CD14-positive monocyte (primary cell): ENCODE results near the gene TMEM179. TPM values are rescaled to one million over a fixed set of nuclear protein-coding genes. Genes with fewer than 3 reads are reported as not detected.

ENCODE experiments used
- DNase-seq, 3 donors: peaks; one replicate each; pipeline ENCODE4 v3.0.0-alpha.2; 2011 to 2022
- H2AFZ ChIP-seq: 2 replicates; pipeline ENCODE4 v1.6.0; 2012; ENCODE audit warnings: mild to moderate bottlenecking, low read depth, low read length, inconsistent platforms; ENCODE audit not compliant: insufficient read depth, poor library complexity, severe bottlenecking
- H3K27ac ChIP-seq, 2 donors: 1 replicate in 1 of 2; 2 replicates in 1 of 2; pipeline ENCODE4 v1.5.1; 2012 to 2013; ENCODE audit warnings: low read length in 2 of 2, control low read depth in 1 of 2, inconsistent platforms in 1 of 2, low read depth in 1 of 2, mild to moderate bottlenecking in 1 of 2
- H3K27me3 ChIP-seq, 2 donors: one replicate each; pipeline versions ENCODE4 v1.6.0 to v1.6.1; 2011 to 2013; ENCODE audit warnings: low read length in 2 of 2; ENCODE audit not compliant: control insufficient read depth in 2 of 2, insufficient read depth in 2 of 2
- H3K36me3 ChIP-seq, 2 donors: replicated peaks in 1 of 2; 1 replicate in 1 of 2; 2 replicates in 1 of 2; pipeline versions ENCODE4 v1.5.1 to v1.6.1; 2012 to 2013; ENCODE audit warnings: low read length in 2 of 2, control low read depth in 1 of 2, inconsistent platforms in 1 of 2, mild to moderate bottlenecking in 1 of 2; ENCODE audit not compliant: insufficient read depth in 2 of 2, control insufficient read depth in 1 of 2
- H3K4me1 ChIP-seq, 2 donors: 1 replicate in 1 of 2; 2 replicates in 1 of 2; pipeline versions ENCODE4 v1.5.1 to v1.6.1; 2012 to 2013; ENCODE audit warnings: low read length in 2 of 2, control low read depth in 1 of 2, inconsistent platforms in 1 of 2, mild to moderate bottlenecking in 1 of 2, moderate library complexity in 1 of 2; ENCODE audit not compliant: insufficient read depth in 2 of 2, control insufficient read depth in 1 of 2
- H3K4me2 ChIP-seq: replicated peaks from 2 replicates; pipeline ENCODE3; 2012; ENCODE audit warnings: low read length, moderate library complexity, mild to moderate bottlenecking; ENCODE audit not compliant: poor library complexity, severe bottlenecking; ENCODE audit errors: extremely low read depth
- H3K4me3 ChIP-seq, 3 experiments: fragments of 200-600 bp in 1 of 3; sonication (generic) in 1 of 3; replicated peaks in 1 of 3; 1 replicate in 2 of 3; 2 replicates in 1 of 3; pipeline ENCODE4 v1.5.1; 2011 to 2013; ENCODE audit warnings: low read length in 3 of 3, mild to moderate bottlenecking in 3 of 3, control low read depth in 2 of 3, low read depth in 2 of 3, inconsistent platforms in 1 of 3, moderate library complexity in 1 of 3
- H3K79me2 ChIP-seq: 2 replicates; pipeline ENCODE4 v1.6.0; 2012; ENCODE audit warnings: mild to moderate bottlenecking, control low read depth, inconsistent platforms, low read length, moderate library complexity; ENCODE audit not compliant: insufficient read depth
- H3K9ac ChIP-seq: 2 replicates; pipeline ENCODE4 v1.6.0; 2017; ENCODE audit warnings: low read length, mild to moderate bottlenecking; ENCODE audit not compliant: insufficient read depth, poor library complexity, severe bottlenecking
- H3K9me3 ChIP-seq, 2 donors: replicated peaks in 1 of 2; 1 replicate in 1 of 2; 2 replicates in 1 of 2; pipeline versions ENCODE4 v1.5.1 to v1.6.1; 2012 to 2013; ENCODE audit warnings: low read length in 2 of 2, control low read depth in 1 of 2; ENCODE audit not compliant: control insufficient read depth in 1 of 2, insufficient read depth in 1 of 2
- H4K20me1 ChIP-seq: 2 replicates; pipeline ENCODE4 v1.6.0; 2012; ENCODE audit warnings: mild to moderate bottlenecking, low read length, control low read depth, moderate library complexity; ENCODE audit not compliant: insufficient read depth
- H3K27ac Mint-ChIP-seq, 7 donors: one replicate each; pipeline ENCODE4 v1.8.0; 2020; ENCODE audit warnings: mild to moderate bottlenecking in 7 of 7, mixed read lengths in 7 of 7, moderate library complexity in 6 of 7, inconsistent platforms in 2 of 7
- H3K27me3 Mint-ChIP-seq, 3 donors: one replicate each; pipeline ENCODE4 v1.8.0; 2021 to 2022; ENCODE audit warnings: low read depth in 3 of 3, mild to moderate bottlenecking in 3 of 3, mixed read lengths in 3 of 3, moderate library complexity in 3 of 3, inconsistent platforms in 1 of 3
- H3K36me3 Mint-ChIP-seq, 2 donors: one replicate each; pipeline ENCODE4 v1.8.0; 2020; ENCODE audit warnings: mixed read lengths in 2 of 2, inconsistent platforms in 1 of 2, mild to moderate bottlenecking in 1 of 2
- H3K4me1 Mint-ChIP-seq: one replicate; pipeline ENCODE4 v1.8.0; 2020; ENCODE audit warnings: mild to moderate bottlenecking, mixed read lengths
- H3K4me3 Mint-ChIP-seq, 2 donors: one replicate each; pipeline ENCODE4 v1.8.0; 2020; ENCODE audit warnings: mild to moderate bottlenecking in 2 of 2, mixed read lengths in 2 of 2, moderate library complexity in 1 of 2
- H3K9me3 Mint-ChIP-seq, 7 donors: one replicate each; pipeline ENCODE4 v1.8.0; 2020 to 2022; ENCODE audit warnings: mixed read lengths in 7 of 7, mild to moderate bottlenecking in 6 of 7, moderate library complexity in 6 of 7, inconsistent platforms in 2 of 7
- WGBS: methylation state at CpG from one replicate; pipeline ENCODE4 v1.1.5; 2013; ENCODE audit warnings: missing lambda C conversion rate; ENCODE audit not compliant: insufficient coverage; 5-methylcytosine and 5-hydroxymethylcytosine counted together
- intact Hi-C, 2 donors: fragments of 100-400 bp; cut with micrococcal nuclease; formaldehyde crosslinking; loops; one replicate each; pipeline versions ENCODE4 v1.15.0 to v1.15.1; 2023
- polyA plus RNA-seq, 3 donors: library from polyadenylated mRNA; depleted of rRNA in 1 of 3; unstranded in 2 of 3; stranded (reverse) in 1 of 3; fragments of 300-500 nt in 2 of 3; fragments of >200 nt in 1 of 3; fragmentation: Illumina TruSeq in 2 of 3; gene quantifications; 1 replicate in 2 of 3; 2 replicates in 1 of 3; pipeline ENCODE4 v1.2.3, GENCODE V29; 2012 to 2021
- TF ChIP-seq, protein P1 (sequence below): fragments of 200-600 bp; IDR thresholded peaks from one replicate; pipeline ENCODE4 v1.8.0; 2022; ENCODE audit warnings: antibody characterized with exemption, mild to moderate bottlenecking

TMEM179 gene
- polyA plus RNA-seq, 3 donors: not detected

DNA sequence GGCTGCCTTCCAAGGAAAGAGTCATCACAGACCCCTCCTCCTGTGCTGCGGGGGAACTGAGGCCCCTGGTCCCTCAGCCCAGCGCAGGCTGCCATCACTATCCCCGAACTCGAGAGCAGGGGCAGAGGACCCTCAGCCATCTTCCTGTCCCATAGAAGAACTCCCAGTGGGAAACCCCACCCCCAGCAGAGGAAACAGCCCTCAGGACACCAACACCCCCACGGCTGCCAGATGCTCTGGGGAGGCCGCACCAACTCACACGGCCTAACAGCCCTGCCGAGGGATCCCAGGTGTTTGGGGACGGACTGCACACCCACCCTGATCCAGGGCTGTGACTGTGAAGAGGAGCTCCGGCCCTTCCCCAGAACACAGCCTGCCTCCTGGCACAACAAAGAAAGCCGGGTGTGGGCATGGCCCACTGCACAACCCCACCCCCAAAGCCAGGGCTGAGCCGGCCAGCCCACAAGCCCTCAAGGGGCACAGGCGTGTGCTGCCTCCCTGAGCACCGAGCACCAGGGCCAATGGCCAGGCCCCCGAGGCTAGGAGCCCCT is 41.3 kb downstream of the TMEM179 start:
- H3K36me3 Mint-ChIP-seq: no peaks in the 10 kb centered on the region

DNA sequence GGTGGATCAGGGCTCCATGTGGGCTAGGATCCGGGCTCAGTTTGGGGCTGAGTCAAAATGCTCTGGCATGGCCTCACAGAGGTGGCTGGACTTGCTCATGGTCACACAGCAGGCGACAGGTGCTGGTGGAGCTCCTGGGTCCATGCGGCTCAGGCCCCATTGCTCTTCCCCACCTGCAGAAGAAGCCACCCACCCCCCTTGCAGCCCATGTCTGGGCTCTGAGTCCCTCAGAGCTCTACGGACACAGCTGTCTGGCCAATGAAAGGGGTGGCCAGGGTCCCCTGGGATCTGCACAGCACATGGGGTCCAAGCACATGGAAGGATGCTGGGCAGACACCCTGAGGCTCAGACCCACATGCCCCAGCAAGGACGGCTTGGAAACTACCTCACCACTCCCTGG is 42.0 kb downstream of the TMEM179 start:
- H3K9me3 Mint-ChIP-seq: peaks cover 0 to 3% (median 0%) of the 10 kb centered on the region in 7 donors
- no peak overlapping the region for H3K27ac ChIP-seq
- WGBS: 83% methylated on average over 4 of the region's 5 CpGs

More for the DNA sequence above, 41.3 kb downstream of the TMEM179 start:
- peaks cover 0 to 11% of the 10 kb centered on the region in 2 donors for H3K27me3 ChIP-seq
- Mint-ChIP-seq H3K27ac (no peak overlapping the region), H3K9me3 (peaks cover 0 to 3% (median 0%) of the 10 kb centered on the region in 7 donors), H3K4me1 (peaks cover 3% of the 10 kb centered on the region), H3K27me3 (peaks cover 8 to 22% (median 9%) of the 10 kb centered on the region in 3 donors), H3K4me3 (no peak overlapping the region)
- no peaks in the 10 kb centered on the region for H3K79me2 ChIP-seq
- WGBS: 44% methylated on average over 14 of the region's 15 CpGs
- no peaks in the 10 kb centered on the region for H3K4me1 ChIP-seq
- H2AFZ ChIP-seq: no peak overlapping the region
- no peak overlapping the region for H3K27ac ChIP-seq
- H3K36me3 ChIP-seq: no peaks in the 10 kb centered on the region
- H3K4me2 ChIP-seq: no peak overlapping the region
- no peak overlapping the region for H3K4me3 ChIP-seq
- no peaks in the 10 kb centered on the region for H3K9me3 ChIP-seq
- H3K9ac ChIP-seq: no peak overlapping the region
- intact Hi-C loops: no loop called here
- DNase-seq: no peak
- H4K20me1 ChIP-seq: no peaks in the 10 kb centered on the region
- TF ChIP-seq, protein P1, sequence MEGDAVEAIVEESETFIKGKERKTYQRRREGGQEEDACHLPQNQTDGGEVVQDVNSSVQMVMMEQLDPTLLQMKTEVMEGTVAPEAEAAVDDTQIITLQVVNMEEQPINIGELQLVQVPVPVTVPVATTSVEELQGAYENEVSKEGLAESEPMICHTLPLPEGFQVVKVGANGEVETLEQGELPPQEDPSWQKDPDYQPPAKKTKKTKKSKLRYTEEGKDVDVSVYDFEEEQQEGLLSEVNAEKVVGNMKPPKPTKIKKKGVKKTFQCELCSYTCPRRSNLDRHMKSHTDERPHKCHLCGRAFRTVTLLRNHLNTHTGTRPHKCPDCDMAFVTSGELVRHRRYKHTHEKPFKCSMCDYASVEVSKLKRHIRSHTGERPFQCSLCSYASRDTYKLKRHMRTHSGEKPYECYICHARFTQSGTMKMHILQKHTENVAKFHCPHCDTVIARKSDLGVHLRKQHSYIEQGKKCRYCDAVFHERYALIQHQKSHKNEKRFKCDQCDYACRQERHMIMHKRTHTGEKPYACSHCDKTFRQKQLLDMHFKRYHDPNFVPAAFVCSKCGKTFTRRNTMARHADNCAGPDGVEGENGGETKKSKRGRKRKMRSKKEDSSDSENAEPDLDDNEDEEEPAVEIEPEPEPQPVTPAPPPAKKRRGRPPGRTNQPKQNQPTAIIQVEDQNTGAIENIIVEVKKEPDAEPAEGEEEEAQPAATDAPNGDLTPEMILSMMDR: no peak

More for the DNA sequence above, 42.0 kb downstream of the TMEM179 start:
- TF ChIP-seq, protein P1: no peak
- H3K4me3 ChIP-seq: no peak overlapping the region
- H2AFZ ChIP-seq: no peak overlapping the region
- Mint-ChIP-seq H3K4me1 (peaks cover 3% of the 10 kb centered on the region), H3K4me3 (no peak overlapping the region), H3K36me3 (no peaks in the 10 kb centered on the region), H3K27me3 (peaks cover 8 to 22% (median 10%) of the 10 kb centered on the region in 3 donors), H3K27ac (no peak overlapping the region)
- no peak for DNase-seq
- no peaks in the 10 kb centered on the region for H3K36me3 ChIP-seq
- no peak overlapping the region for H3K4me2 ChIP-seq
- H3K9ac ChIP-seq: no peak overlapping the region
- no peaks in the 10 kb centered on the region for H3K79me2 ChIP-seq
- no peaks in the 10 kb centered on the region for H3K9me3 ChIP-seq
- no peaks in the 10 kb centered on the region for H4K20me1 ChIP-seq
- peaks cover 0 to 11% of the 10 kb centered on the region in 2 donors for H3K27me3 ChIP-seq
- no peaks in the 10 kb centered on the region for H3K4me1 ChIP-seq
- intact Hi-C loops: no loop called here
